ENCODE measurements around the gene NDUFS1.
"Not testable (repeated sequence)": the region's sequence is repeated elsewhere in the genome, so short reads cannot be mapped to it uniquely, and the experiment has no call there.

DNA sequence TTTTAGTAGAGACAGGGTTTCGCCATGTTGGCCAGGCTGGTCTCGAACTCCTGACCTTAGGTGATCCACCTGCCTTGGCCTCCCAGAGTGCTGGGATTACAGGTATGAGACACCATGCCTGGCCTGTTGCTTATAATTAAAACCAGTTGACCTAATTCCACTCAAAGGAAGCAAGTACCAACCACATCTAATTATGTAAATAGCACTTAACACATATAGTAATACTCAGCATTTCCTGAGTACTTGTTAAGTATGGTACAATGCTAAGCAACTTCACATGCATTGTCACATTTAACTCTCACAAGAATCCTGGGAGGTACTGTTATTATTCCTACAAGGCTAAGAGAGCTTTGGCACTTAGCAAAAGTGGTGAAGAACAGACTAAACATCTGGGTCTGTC, 48.1 kb upstream of the NDUFS1 start:
- TF ChIP-seq, protein P1, sequence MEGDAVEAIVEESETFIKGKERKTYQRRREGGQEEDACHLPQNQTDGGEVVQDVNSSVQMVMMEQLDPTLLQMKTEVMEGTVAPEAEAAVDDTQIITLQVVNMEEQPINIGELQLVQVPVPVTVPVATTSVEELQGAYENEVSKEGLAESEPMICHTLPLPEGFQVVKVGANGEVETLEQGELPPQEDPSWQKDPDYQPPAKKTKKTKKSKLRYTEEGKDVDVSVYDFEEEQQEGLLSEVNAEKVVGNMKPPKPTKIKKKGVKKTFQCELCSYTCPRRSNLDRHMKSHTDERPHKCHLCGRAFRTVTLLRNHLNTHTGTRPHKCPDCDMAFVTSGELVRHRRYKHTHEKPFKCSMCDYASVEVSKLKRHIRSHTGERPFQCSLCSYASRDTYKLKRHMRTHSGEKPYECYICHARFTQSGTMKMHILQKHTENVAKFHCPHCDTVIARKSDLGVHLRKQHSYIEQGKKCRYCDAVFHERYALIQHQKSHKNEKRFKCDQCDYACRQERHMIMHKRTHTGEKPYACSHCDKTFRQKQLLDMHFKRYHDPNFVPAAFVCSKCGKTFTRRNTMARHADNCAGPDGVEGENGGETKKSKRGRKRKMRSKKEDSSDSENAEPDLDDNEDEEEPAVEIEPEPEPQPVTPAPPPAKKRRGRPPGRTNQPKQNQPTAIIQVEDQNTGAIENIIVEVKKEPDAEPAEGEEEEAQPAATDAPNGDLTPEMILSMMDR (IDR thresholded peaks at IDR 0.05) = not testable (repeated sequence)
- not testable (repeated sequence) for TF ChIP-seq EP300 (IDR thresholded peaks at IDR 0.05)

All from ovary (tissue), 3 donors.